Gastroesophageal sphincter (tissue), 3 donors: ENCODE data around the gene MTR.

Source experiments
- CTCF ChIP-seq, 4 experiments: fragments of 200-600 bp in 2 of 4; fragments of 450-650 bp in 2 of 4; sonication (generic) in 1 of 4; IDR thresholded peaks; one replicate each; pipeline ENCODE4 v1.5.1; 2017 to 2019; ENCODE audit warnings: antibody characterized with exemption in 4 of 4, mild to moderate bottlenecking in 2 of 4, moderate library complexity in 2 of 4
- EP300 ChIP-seq: sonication (generic); formaldehyde crosslinking; IDR thresholded peaks from one replicate; pipeline ENCODE4 v1.6.1; 2017; ENCODE audit warnings: antibody characterized with exemption, mild to moderate bottlenecking

- TF ChIP-seq CTCF (IDR thresholded peaks at IDR 0.05) (no peak), EP300 (no peak)
Measured at GRCh38 chr1:236914375-236914774, 119.3 kb downstream of the MTR start.
